KMS-11 (cell line): ENCODE data around the gene ARHGAP22.

Experiments used
- H2AFZ ChIP-seq: fragments of 200-600 bp; sonication (generic); 2 replicates; pipeline ENCODE4 v1.6.1; 2016; ENCODE audit warnings: antibody characterized with exemption, mixed run types, low read depth
- H3K27ac ChIP-seq: fragments of 200-600 bp; sonication (generic); 2 replicates; pipeline ENCODE4 v1.6.1; 2016; ENCODE audit warnings: mild to moderate bottlenecking, mixed run types
- H3K27me3 ChIP-seq: fragments of 200-600 bp; sonication (generic); 2 replicates; pipeline ENCODE4 v1.6.1; 2017; ENCODE audit warnings: mild to moderate bottlenecking, low read depth, mixed run types, moderate library complexity; ENCODE audit not compliant: insufficient read depth
- H3K36me3 ChIP-seq: fragments of 200-600 bp; sonication (generic); 2 replicates; pipeline ENCODE4 v1.6.1; 2017; ENCODE audit warnings: mild to moderate bottlenecking, mixed run types; ENCODE audit not compliant: insufficient read depth
- H3K4me1 ChIP-seq: fragments of 200-600 bp; sonication (generic); 2 replicates; pipeline ENCODE4 v1.6.1; 2016; ENCODE audit warnings: mild to moderate bottlenecking, low read depth, mixed run types; ENCODE audit not compliant: poor library complexity, severe bottlenecking
- H3K4me2 ChIP-seq: fragments of 200-600 bp; sonication (generic); 2 replicates; pipeline ENCODE4 v1.7.0; 2016; ENCODE audit warnings: mild to moderate bottlenecking, mixed run types
- H3K4me3 ChIP-seq: fragments of 200-600 bp; sonication (generic); IDR thresholded peaks from 2 replicates; pipeline ENCODE4 v1.6.1; 2017; ENCODE audit warnings: low read depth, low read length, mixed read lengths; ENCODE audit not compliant: insufficient read depth
- H3K79me2 ChIP-seq: fragments of 200-600 bp; sonication (generic); 2 replicates; pipeline ENCODE4 v1.6.1; 2016; ENCODE audit warnings: low read depth, mixed run types; ENCODE audit not compliant: insufficient read depth
- H3K9ac ChIP-seq: fragments of 200-600 bp; sonication (generic); 2 replicates; pipeline ENCODE4 v1.6.1; 2016; ENCODE audit warnings: mild to moderate bottlenecking, mixed run types
- H4K20me1 ChIP-seq: fragments of 200-600 bp; sonication (generic); 2 replicates; pipeline ENCODE4 v1.6.1; 2016; ENCODE audit warnings: mild to moderate bottlenecking, mixed run types; ENCODE audit not compliant: insufficient read depth
- TF ChIP-seq, protein P1 (sequence below): fragments of 200-600 bp; sonication (generic); conservative IDR thresholded peaks from 2 replicates; pipeline ENCODE4 v1.6.1; 2017; ENCODE audit warnings: low read depth, mild to moderate bottlenecking, antibody characterized with exemption, low read length, moderate library complexity, mixed read lengths

The ARHGAP22 gene

DNA sequence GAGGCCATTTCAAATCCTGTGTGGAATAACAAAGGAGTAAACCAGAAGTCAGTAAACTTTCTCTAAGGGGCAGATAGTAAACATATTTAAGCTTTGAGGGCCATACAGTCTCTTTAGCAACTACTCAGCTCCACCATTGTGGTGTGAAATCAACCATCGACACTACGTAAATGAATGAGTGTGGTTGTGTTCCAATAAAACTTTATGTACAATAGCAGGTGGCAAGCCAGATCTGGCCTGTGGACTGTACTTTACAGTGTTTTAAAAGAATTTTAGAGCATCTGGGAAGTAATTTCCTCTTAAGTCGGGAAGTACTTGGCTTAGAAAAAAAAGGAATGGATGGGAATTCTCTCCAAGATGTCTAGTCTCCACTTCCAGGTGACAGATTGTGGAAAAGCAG is 71.3 kb downstream of the ARHGAP22 start:
- Histone ChIP-seq H3K4me2 (no peak overlapping the region), H3K4me1 (no peaks in the 10 kb centered on the region), H3K9ac (no peak overlapping the region), H3K79me2 (no peaks in the 10 kb centered on the region), H4K20me1 (no peaks in the 10 kb centered on the region), H3K4me3 (no peak overlapping the region), H2AFZ (no peak overlapping the region), H3K27me3 (no peaks in the 10 kb centered on the region), H3K27ac (no peak overlapping the region), H3K36me3 (no peaks in the 10 kb centered on the region)
- TF ChIP-seq, protein P1, sequence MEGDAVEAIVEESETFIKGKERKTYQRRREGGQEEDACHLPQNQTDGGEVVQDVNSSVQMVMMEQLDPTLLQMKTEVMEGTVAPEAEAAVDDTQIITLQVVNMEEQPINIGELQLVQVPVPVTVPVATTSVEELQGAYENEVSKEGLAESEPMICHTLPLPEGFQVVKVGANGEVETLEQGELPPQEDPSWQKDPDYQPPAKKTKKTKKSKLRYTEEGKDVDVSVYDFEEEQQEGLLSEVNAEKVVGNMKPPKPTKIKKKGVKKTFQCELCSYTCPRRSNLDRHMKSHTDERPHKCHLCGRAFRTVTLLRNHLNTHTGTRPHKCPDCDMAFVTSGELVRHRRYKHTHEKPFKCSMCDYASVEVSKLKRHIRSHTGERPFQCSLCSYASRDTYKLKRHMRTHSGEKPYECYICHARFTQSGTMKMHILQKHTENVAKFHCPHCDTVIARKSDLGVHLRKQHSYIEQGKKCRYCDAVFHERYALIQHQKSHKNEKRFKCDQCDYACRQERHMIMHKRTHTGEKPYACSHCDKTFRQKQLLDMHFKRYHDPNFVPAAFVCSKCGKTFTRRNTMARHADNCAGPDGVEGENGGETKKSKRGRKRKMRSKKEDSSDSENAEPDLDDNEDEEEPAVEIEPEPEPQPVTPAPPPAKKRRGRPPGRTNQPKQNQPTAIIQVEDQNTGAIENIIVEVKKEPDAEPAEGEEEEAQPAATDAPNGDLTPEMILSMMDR = no peak

DNA sequence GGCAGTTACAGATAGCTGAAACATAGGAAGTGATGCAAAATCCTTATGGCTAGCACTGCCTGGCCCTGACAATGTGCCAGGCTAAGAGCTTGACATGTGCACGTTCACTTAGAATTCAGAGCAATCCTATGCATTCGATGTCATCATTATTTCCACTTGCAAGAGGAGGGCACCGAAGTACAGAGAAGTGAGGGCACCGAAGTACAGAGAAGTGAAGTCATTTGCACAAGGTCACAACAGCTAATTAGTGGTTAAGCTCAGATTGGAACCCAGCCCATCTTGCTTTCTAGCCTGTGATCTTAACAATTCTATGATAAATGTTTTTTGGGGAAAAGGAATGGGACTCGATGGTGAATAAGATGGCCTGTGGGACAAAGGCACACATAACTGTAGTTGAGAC is 73.4 kb downstream of the ARHGAP22 start:
- H4K20me1 ChIP-seq = no peaks in the 10 kb centered on the region
- H2AFZ ChIP-seq = no peak overlapping the region
- no peak overlapping the region for H3K27ac ChIP-seq
- no peak overlapping the region for H3K4me2 ChIP-seq
- no peak overlapping the region for H3K9ac ChIP-seq
- H3K79me2 ChIP-seq = no peaks in the 10 kb centered on the region
- H3K36me3 ChIP-seq = no peaks in the 10 kb centered on the region
- no peak overlapping the region for H3K4me3 ChIP-seq
- TF ChIP-seq, protein P1 = no peak
- no peaks in the 10 kb centered on the region for H3K4me1 ChIP-seq
- no peaks in the 10 kb centered on the region for H3K27me3 ChIP-seq

GRCh38 chr10:48529331-48529730 is 75.5 kb downstream of the ARHGAP22 start:
- H3K4me1 ChIP-seq = no peaks in the 10 kb centered on the region

DNA sequence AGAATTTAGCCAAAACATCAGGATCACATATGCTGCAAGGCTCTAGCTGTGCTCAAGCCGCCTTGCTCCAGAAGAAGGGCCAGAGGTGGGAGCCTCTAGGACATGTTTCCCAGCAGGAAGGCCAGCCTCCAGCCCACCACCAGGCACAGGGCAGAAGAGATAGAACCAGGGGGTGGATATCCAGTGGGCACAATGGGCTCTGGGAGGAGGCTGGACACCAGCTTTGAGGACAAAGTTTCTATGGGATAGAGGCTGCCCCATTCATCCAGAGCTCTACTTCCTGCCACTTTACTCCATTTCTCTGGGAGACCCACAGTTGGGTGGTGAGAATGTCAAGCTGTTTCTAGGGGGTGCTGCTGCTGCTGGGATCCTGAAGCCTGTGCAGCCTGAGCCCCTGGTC is 77.1 kb downstream of the ARHGAP22 start:
- H3K27me3 ChIP-seq = no peaks in the 10 kb centered on the region
- H3K36me3 ChIP-seq = no peaks in the 10 kb centered on the region
- H3K27ac ChIP-seq = no peak overlapping the region
- H4K20me1 ChIP-seq = no peaks in the 10 kb centered on the region
- TF ChIP-seq, protein P1 = no peak
- H3K9ac ChIP-seq = no peak overlapping the region
- H3K4me3 ChIP-seq = no peak overlapping the region
- no peaks in the 10 kb centered on the region for H3K4me1 ChIP-seq
- H3K4me2 ChIP-seq = no peak overlapping the region
- no peak overlapping the region for H2AFZ ChIP-seq
- H3K79me2 ChIP-seq = no peaks in the 10 kb centered on the region

More at GRCh38 chr10:48529331-48529730, 75.5 kb downstream of the ARHGAP22 start:
- TF ChIP-seq, protein P1 = no peak
- H3K27ac ChIP-seq = no peak overlapping the region
- no peak overlapping the region for H3K4me2 ChIP-seq
- no peak overlapping the region for H3K9ac ChIP-seq
- no peak overlapping the region for H3K4me3 ChIP-seq
- no peaks in the 10 kb centered on the region for H3K27me3 ChIP-seq
- no peaks in the 10 kb centered on the region for H4K20me1 ChIP-seq
- H3K79me2 ChIP-seq = no peaks in the 10 kb centered on the region
- H2AFZ ChIP-seq = no peak overlapping the region
- no peaks in the 10 kb centered on the region for H3K36me3 ChIP-seq
